ENCODE results near the gene NXN.
"Not testable (repeated sequence)": the region's sequence is repeated elsewhere in the genome, so short reads cannot be mapped to it uniquely, and the experiment has no call there.

The NXN gene

DNA sequence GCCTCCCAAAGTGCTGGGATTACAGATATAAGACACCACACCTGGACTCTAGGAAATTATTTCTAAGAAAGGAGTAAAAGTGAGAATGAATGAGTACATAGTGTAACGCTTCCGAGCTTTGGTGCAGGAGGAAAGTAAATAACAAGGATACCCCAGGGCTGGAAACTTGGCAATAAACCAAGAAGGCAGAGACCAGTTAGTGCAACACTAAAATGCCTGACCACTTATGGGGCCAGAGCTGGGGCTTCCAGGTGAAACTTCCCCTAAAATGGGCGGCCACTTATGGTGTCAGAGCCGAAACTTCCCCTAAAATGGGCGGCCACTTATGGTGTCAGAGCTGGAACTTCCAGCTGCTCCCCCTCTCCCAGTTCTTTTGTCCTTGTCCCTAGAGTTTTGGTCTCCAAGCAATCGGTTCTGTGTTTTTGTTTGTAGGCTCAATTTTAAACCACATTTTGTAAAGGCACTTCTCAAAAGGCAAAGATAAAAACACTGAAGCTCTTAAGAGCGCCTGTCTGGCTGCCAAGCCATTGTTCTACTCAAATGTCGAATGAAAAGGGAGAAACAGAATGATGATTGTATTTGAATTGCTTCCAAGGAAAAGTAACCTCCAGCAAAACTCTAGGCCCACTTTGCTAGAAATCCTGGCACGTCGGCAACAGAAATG is 63.9 kb downstream of the NXN start:
- DNase-seq, result no peak

DNA sequence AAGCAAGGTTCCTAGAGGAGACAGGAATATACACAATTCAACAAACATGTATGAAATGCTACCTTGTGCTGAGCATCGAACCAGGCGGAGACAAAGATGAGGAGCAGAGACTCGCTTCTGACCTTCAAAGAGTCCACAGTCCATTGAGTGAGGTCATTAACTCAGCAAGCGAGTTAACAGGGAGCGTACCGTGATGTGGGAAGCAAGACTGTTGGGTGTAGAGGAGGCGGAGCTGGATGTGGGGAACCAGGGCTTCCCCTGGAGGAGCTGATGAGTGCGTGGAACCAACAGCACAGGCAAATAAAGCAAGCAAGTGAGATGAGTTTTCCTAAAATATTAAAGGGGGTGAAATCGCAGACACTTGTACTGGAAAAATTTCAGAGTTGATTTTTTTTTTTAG is 65.0 kb downstream of the NXN start:
- DNase-seq, result no peak

DNA sequence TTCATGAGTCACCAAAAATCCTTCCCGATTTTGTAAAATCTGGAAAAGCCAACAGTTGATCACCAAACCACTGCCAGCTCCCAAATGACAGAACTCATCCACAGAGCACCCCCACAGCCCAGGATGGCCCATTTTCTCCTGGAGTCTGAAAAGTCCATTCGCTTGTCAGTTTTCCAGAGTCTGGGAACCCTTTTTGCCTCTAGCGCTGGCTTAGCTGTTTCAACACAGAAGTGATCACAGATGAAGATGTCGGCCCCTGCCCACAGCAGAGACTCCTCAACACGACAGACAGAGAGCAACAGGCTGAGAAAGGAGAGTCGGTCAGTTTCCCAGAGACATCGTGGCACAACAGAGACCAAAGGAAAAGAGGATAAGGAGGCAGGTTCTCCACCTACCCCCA is 66.4 kb downstream of the NXN start:
- DNase-seq, result no peak

DNA sequence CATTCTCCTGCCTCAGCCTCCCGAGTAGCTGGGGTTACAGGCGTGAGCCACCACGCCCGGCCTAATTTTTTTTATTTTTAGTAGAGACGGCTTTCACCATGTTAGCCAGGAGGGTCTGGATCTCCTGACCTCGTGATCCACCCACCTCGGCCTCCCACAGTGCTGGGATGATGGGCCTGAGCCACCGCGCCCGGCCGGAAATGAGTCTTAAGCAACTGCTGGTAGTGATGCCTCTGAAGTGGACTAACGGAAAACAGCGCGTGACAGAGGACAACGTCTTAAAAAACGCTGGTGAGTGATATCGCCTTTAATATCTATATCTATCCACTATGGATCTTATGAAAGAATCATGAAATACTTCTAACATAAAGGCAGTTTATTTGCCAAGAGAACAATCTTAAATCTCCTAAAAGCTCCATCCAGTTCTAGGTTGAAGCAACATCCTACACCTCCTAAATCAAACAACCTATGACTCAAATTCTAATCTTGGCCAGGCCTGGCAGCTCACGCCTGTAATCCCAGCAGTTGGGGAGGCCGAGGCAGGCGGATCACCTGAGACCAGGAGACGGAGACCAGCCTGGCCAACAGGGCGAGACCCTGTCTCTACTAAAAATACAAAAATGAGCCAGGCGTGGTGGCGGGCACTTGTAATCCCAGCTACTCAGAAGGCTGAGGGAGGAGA is 69.8 kb downstream of the NXN start:
- DNase-seq, result no peak

DNA sequence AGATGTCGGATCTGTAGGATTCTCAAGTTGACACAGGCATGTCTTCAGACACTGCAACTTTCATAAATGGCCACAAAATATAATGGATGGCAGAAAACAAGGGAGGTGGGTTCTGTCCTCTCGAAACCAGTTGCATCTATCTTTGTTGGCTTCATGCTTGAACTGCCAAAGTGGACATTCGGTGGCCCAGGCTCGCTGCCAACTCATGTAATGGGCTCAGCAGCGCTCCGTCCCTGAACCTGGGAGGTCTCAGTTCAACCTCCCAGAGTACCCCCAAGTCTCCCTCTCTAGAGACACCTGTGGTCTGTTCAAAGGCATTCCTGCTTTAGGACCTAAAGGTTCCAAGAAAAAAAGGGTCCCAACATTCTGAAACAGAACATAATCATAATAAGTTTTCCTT is 71.9 kb downstream of the NXN start:
- no peak for DNase-seq

DNA sequence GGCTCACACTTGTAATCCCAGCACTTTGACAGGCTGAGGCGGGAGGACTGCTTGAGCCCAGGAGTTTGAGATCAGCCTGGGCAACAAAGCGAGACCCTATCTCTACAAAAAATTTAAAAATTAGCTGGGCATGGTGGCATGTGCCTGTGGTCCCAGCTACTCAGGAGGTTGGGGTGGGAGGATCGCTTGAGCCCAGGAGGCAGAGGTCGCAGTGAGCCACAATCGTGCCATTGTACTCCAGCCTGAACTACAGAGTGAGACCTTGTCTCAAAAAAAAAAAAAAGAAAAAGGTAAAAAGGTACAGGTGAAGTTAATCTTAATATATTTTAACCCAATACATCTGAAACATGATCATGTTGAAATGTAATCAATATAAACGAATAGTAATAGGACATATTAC is 73.9 kb downstream of the NXN start:
- not testable (repeated sequence) for DNase-seq

DNA sequence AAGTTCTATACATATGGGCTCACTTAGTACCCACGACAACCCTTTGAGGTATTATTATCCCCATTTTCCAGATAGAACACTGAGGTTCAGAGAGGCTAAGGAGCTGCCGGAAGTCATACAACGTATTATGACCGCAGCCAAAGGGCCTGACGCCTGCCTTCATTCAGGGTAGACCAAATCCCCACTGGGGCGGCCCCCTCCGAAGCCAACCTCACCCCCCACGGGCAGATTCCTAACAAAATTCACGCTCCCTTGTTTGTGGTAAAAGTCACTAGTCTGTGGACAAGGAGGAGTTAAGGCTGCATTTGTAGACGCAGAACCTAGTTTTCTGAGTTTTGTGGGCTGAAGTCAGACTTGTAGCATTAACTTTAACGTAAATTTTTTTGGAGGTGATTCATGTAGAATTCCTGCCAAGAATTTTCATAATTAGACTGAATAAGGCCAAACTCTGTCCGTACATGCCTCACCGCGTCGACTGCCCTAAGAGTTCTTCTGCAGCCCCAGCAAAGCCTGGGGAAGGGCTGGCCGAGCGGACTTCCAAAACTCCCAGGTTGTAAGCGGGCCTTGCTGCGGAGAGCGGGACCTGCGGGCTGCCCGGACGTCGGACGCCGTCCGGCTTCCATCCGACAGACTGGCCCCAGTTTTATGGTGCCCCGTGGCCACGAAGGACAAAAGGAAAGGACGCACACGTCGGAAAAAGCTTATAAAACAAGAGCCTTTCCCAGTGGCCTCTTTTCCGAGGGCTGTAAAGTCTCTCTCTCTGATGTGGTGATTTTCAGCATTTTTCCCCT is 75.7 kb downstream of the NXN start:
- DNase-seq, result no peak

DNA sequence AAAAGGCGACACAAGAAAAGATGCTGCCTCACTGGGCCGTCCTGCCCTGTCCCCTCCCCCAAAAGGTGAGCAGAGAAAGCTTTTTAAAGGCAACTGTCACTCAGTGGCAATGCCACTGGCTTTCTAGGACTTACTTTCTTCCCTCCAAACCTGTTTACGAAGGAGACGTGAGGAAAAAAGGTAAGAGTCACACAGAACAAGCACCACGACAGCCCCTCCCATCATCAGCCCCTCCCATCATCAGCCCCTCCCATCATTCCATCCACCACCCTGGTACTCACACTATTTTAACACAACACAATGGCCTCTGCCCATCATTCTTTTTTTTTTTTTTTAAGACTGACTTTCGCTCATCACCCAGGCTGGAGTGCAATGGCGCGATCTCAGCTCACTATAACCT is 77.1 kb downstream of the NXN start:
- no peak for DNase-seq

DNA sequence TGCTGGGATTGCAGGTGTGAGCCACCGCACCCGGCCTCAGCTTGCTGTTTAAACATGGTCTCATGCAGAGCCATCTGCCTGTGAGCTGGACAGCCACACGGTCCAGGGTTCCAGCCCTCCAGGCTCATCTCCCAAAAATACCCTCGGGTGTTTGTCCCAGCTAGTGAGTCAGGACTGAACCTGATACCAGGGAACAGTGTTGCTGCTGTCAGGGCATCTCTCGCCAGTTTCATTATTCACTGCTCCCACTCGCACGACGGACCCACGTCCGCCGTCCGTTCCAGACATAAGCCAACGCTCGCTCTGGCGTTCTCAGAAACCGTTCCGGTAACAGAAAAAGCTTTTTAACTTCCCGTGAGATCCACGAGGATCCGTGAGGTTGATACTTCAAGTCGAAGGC is 77.6 kb downstream of the NXN start:
- DNase-seq, result no peak

DNA sequence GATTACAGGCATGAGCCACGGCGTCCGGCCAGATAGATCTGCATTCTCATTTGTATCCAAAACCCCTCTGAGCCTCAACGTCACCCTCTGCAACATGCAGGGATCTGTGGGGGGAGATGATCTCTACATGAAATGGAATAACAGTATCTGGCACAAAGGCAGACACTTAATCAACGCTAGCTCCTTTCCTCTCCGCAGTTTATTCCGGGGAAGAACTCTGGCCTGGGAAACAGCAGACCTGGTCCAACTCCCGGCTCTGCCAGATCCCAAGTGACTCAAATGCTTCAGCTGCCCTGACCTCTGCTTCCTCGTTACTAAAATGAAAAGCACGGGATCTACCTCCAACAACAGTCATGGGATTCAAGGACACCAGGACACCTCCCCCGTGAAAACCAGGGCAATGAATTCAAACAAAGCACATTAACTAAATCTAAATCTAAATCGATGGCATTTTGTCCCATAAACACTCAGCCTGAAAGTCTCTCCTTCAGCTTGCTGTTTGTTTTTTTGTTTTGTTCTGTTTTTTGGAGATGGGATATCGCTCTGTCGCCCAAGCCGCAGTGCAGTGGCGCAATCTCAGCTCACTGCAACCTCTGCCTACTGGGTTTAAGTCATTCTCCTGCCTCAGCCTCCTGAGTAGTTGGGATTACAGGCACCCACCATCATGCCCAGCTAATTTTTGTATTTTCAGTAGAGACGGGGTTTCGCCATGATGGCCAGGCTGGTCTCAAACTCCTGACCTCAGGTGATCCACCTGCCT is 78.2 kb downstream of the NXN start:
- DNase-seq, result no peak

DNA sequence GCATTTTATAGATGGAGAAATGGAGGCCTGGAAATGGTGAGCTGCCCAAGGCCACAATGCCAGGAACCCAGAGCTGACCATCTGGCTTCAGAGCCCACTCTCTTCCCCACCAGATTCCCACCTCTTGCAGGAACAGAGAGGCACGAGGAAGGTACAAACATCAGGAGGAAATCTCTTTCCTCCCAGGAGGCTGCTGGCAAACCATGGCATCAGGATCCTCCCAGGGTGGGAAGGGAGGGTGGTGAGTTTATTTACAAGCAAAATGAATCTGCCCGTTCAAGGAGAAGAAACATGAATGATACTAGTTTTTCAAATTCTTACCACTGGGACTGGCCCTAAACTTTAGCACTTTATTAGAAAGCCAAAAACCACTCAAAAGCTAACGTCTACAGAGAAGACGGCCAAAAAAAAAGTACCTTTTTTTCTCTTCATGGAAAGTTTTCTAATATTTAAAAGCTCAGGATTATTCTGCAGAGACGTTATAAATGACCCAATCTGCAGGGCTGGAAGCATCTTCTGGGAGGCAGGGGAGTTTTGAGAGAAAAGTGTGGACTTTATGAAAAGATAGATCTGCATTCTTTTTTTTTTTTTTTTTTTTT is 79.1 kb downstream of the NXN start:
- no peak for DNase-seq

DNA sequence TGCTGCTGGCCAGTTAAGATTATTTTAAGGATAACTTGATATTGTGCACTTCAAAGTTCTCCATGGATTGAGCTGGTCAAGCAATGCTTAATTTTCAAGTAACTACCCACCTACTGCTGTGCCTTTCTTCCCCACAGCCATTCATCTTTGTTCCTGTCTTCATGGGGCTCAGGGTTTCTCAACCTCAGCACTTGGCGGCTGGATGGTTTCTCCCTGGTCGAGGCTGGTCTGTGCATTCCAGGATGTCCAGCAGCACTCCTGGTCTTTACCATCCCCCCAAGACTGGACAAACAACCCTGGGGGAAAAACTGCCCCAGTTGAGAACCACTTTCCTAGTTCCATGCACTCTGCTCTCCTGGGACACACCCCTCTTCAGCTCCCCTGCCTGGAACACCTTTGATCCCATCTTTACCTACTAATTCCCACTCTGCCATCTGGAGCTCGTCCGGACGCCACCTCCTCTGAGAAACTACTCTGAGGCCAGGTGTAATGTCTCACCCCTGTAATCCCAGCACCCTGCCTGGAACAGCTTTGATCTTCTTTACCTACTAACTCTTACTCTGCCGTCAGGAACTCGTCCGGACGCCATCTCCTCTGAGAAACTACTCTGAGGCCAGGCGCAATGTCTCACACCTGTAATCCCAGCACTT is 81.5 kb downstream of the NXN start:
- no peak for DNase-seq

DNA sequence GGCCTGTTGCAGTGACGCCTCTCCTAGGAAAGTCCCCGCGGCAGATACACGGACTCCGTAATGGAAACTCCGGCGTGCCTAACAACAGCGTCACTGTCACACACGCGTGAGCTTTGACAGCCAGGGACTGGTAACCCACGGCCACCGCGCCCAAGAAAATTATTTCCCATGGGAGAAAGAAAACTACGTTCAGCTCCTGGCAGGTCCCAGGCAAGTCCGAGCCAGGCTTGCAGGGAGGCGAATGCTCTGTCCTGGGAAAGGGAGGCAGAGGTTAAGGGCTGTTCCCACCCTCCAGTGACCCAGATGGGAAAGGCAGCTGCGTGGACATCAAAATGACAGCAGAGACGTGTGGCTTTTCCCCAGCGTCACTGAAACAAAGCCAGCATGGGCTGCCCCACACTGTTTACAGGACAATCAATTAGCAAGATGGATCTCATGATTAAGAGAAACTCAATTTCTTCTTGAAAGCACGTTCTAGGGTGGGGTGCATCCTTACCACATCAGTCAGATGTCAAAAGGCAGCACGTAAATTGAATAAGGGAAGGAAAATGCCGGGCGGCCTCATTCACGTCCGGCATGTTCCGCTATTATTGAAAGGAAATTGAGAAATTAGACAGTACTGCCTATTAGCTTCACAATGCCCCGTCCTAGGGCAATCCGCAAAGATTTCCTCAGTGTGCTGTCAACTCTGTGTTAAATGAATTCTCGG is 82.5 kb downstream of the NXN start:
- no peak for DNase-seq

DNA sequence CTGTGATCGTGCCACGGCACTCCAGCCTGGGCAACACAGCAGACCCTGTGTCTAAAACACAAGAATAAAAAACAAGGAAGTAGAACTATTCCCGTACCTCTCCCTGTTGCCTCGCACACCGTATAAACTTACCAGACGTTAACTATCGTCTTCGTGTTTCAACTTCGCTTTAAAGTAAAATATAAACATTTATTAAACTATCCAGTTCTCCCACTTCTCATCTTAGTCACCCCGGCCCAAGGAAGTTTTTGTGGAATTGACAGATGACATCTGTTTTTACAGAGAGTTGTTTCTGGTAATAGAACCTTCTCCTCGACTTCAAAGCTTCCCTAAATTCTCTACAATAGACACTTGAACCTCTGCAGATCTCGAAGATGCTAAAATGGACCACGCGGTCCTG is 83.1 kb downstream of the NXN start:
- DNase-seq, result no peak

DNA sequence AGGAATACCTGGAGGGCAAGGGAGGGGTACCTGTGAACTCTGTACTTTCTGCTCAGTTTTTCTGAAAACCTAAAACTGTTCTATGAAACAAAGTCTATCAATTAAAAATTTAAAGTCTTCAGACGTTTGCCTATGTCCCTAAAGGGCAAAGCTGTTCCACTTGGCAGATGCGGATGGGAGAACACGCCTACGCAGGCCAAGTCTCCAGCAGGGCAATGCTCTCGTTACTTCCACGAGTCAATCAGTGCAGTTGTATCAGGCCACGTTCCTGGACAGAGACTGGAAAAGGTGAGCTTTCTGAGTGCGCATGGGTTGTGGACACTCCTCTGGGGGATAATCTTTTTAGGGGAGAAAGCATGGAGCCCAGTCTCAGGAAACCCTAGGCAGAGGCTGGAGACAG is 86.6 kb downstream of the NXN start:
- DNase-seq, result no peak

DNA sequence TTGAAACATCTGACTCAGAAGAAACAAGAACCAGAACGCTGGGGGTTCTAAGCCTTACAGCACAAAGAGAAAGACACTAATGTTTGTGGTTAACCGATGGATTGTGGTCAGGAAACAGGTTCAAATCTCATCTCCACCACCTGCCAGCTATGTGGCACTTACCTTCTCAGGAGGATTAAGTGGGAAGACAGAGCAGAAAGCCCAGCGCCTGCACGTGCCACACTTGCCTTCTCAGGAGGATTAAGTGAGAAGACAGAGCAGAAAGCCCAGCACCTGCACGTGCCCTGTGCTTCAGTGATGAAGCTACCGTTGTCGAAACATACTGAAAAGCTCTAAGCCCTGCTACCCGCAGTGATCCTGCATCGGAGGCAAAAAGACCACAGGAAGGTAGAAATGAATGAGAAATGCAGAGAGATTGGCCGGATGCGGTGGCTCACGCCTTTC is 90.6 kb downstream of the NXN start:
- DNase-seq, result peak; percentile 63

DNA sequence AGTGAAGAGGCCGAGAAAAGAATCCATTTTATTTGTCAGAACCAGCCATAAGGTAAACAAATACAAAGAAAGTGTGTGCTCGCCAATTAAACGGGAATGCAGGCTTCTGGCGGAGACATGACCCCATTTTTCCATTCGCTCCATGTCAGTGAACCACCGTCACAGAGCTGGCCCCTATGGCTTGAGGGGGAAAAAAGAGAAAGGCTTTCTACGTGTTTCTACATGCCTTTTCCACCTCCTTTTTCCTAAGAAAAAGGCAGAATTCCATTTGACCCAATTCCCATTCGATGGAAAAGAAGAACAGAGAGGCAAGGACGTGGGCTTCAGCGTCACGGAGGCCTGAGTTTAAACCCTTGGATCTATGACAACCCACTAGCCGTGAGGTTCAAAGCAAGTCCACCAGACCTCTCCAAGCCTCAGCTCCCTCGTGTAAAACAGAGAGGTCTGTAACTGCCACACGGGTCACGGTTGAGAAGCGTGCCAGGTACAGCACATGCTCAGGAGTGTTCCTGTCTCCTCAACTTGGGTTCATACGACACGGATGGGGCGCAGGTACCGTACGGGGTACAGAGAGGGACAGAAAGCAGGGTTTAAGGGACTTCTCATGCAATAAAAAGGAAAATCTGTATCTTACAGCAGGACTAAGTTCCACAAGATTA is 91.9 kb downstream of the NXN start:
- DNase-seq, result no peak

DNA sequence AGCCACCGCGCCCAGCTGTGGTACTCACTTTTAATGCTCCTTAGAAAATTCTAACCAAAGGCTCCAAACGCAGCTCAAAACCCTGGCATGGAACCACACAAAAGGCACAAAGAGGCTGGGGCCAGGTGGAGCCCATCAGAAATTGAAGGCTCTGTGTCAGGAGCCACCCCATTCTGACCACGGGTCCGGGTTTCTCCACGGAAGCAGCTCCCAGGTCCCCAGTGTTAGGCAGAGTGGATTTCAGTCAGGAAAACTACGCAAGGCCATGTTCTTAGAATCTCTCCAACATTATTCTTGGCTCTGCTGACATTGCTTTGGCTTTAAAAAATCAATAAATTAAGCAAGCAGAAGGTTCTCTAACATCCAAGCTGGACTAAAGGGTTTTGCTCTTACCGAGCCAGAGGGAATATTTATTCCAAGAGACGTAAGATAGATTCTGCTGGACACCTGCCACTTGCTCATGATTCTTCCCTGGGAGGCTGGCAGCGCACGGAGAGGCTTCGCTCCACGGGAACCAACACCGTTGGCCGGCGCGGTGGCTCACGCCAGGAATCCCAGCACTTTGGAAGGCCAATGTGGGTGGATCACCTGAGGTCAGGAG is 93.5 kb downstream of the NXN start:
- no peak for DNase-seq

DNA sequence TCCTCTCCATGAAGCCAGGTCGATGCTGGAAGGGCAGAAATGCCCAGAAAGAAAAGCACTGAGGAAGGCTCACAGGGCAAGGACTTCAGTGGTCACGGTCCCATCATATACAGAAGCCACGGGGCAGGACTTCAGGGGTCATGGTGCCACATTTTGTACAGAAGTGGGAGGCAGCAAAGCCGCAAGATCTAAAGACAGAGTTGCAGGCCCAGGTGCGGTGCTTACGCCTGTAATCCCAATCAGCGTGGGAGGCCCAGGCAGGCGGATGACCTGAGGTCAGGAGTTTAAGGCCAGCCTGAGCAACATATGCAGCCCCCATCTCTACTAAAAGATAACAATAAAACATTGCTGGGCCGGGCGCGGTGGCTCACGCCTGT is 96.0 kb downstream of the NXN start:
- no peak for DNase-seq

DNA sequence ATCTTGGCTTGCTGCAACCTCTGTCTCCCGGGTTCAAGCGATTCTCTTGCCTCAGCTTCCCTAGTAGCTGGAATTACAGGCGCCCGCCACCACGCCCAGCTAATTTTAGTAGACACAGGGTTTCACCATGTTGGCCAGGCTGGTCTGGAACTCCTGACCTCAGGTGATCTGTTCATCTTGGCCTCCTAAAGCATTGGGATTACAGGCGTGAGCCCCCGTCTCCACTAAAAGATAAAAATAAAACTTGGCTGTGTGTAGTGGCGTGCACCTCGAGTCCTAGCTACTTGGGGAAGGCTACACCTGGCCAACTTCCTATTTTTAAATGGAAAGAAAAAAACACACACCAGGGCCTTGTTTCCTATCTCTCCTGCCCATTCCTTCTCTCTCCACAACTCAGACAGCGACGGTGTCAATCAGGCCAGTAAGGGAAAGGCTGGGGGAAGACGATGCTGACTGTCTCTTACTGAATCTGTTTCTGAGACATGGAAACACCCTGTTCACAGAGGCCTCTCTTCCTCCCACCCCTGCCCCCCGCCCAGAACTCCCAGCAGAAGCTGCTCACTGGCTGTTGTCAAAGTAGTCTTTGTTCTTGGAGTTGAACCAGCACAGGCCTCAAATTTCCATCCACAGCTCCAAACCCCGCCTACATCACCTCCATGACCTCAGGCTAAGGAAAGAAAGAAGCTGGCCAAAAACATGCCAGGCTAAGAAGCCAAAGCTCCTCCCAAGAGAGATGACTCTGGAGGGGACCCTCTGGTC is 96.6 kb downstream of the NXN start:
- no peak for DNase-seq
